K562 (cell line): ENCODE measurements around the gene MTG2. TPM values are rescaled to one million over a fixed set of nuclear protein-coding genes. Genes with fewer than 3 reads are reported as not detected.

ENCODE experiments used
- ATAC-seq: fragments of 200-7000 bp; cut with Tn5 transposase; 3 replicates; pipeline ENCODE4 v1.9.1; 2020; ENCODE audit warnings: moderate library complexity
- BruUV-seq: library from RNA; stranded (reverse); fragments of 400-500 nt; replicated peaks from 2 replicates; lab custom pipeline; 2021; lab: Mats Ljungman, UMichigan
- CTCF ChIA-PET: fragments of 300-600 bp; formaldehyde crosslinking; extraction: SDS; loops from one replicate; lab custom pipeline; 2021; ENCODE audit warnings: low intra/inter-chr PET ratio; lab: Yijun Ruan, JAX
- POLR2A ChIA-PET: fragments of 300-600, 350-650 bp; sonication (Branson Sonifier 250); formaldehyde crosslinking; extraction: SDS; loops from one replicate; lab custom pipeline; 2021; ENCODE audit warnings: antibody characterized with exemption, inconsistent platforms; lab: Yijun Ruan, JAX
- DNase-seq, 4 experiments: peaks; one replicate each; pipeline versions ENCODE4 v3.0.0 to v3.0.0-alpha.2; 2011 to 2018; ENCODE audit warnings: low spot score in 3 of 4, mixed read lengths in 3 of 4; ENCODE audit errors: extremely low read depth in 1 of 4
- FAIRE-seq: peaks from 2 replicates; lab custom pipeline; 2011; peaks lifted over from hg19 to GRCh38; lab: Jason Lieb, UNC
- H2AFZ ChIP-seq: 2 replicates; pipeline ENCODE4 v1.6.0; 2011; ENCODE audit warnings: low read depth, low read length, control low read depth, inconsistent platforms
- H3K27ac ChIP-seq: fragments of 200-600 bp; 3 replicates; pipeline ENCODE4 v1.8.0; 2011; ENCODE audit warnings: low read depth, mild to moderate bottlenecking, control low read depth, inconsistent platforms, low read length, moderate library complexity, mixed read lengths; ENCODE audit errors: extremely low read depth
- H3K27me3 ChIP-seq, 2 experiments: fragments of 300-600 bp in 1 of 2; 2 replicates in 1 of 2; 3 replicates in 1 of 2; pipeline versions ENCODE4 v1.6.0 to v1.8.0; 2011; ENCODE audit warnings: inconsistent platforms in 2 of 2, low read length in 2 of 2, mild to moderate bottlenecking in 1 of 2, mixed read lengths in 1 of 2, moderate library complexity in 1 of 2; ENCODE audit not compliant: control insufficient read depth in 2 of 2, insufficient read depth in 2 of 2
- H3K36me3 ChIP-seq: fragments of 300-600 bp; 3 replicates; pipeline ENCODE4 v1.8.0; 2011; ENCODE audit warnings: mild to moderate bottlenecking, low read length, inconsistent platforms; ENCODE audit not compliant: control insufficient read depth, insufficient read depth
- H3K4me1 ChIP-seq, 2 experiments: fragments of 200-600 bp in 1 of 2; replicated peaks in 1 of 2; 2 replicates in 1 of 2; 3 replicates in 1 of 2; pipeline versions ENCODE4 v1.5.1 to v1.8.0; 2011; ENCODE audit warnings: inconsistent platforms in 2 of 2, low read length in 2 of 2, mild to moderate bottlenecking in 1 of 2, mixed read lengths in 1 of 2, moderate library complexity in 1 of 2; ENCODE audit not compliant: control insufficient read depth in 2 of 2, insufficient read depth in 2 of 2
- H3K4me2 ChIP-seq: 2 replicates; pipeline ENCODE4 v1.6.1; 2011; ENCODE audit warnings: low read length, control low read depth, inconsistent platforms, mixed read lengths; ENCODE audit not compliant: insufficient read depth
- H3K4me3 ChIP-seq: fragments of 200-600 bp; sonication (generic), shearing (Covaris generic); 2 replicates; pipeline ENCODE4 v1.5.1; 2016; ENCODE audit warnings: control low read depth, inconsistent platforms
- H3K79me2 ChIP-seq: fragments of 200-600 bp; 3 replicates; pipeline ENCODE4 v1.8.0; 2011; ENCODE audit warnings: low read length, inconsistent platforms; ENCODE audit not compliant: control insufficient read depth, insufficient read depth
- H3K9ac ChIP-seq, 2 experiments: 2 replicates each; pipeline versions ENCODE4 v1.6.0 to v1.6.1; 2011; ENCODE audit warnings: low read depth in 2 of 2, low read length in 2 of 2, control low read depth in 1 of 2, inconsistent platforms in 1 of 2, mild to moderate bottlenecking in 1 of 2, mixed read lengths in 1 of 2; ENCODE audit not compliant: insufficient read depth in 1 of 2
- H3K9me1 ChIP-seq: one replicate; pipeline ENCODE4 v1.6.0; 2011; ENCODE audit warnings: inconsistent platforms, mild to moderate bottlenecking, low read length, moderate library complexity; ENCODE audit not compliant: control insufficient read depth, insufficient read depth
- H3K9me3 ChIP-seq: replicated peaks from 2 replicates; pipeline ENCODE4 v1.5.1; 2011; ENCODE audit warnings: low read depth, low read length, inconsistent platforms; ENCODE audit not compliant: control insufficient read depth, insufficient read depth
- H4K20me1 ChIP-seq: replicated peaks from 2 replicates; pipeline ENCODE4 v1.6.1; 2011; ENCODE audit warnings: low read length, inconsistent platforms, mixed read lengths; ENCODE audit not compliant: control insufficient read depth, insufficient read depth
- ARID3B ChIP-seq: fragments of 250-450 bp; sonication (Bioruptor Pico); IDR thresholded peaks from 2 replicates; pipeline ENCODE4 v1.4.0; 2020; ENCODE audit warnings: borderline replicate concordance
- NCOA4 ChIP-seq: fragments of 450-650 bp; IDR thresholded peaks from 2 replicates; pipeline ENCODE4 v1.6.1; 2018; ENCODE audit warnings: mild to moderate bottlenecking; ENCODE audit not compliant: partially characterized antibody
- NR4A1 ChIP-seq, 2 experiments: fragments of 250-450 bp in 1 of 2; fragments of 450-650 bp in 1 of 2; sonication (Bioruptor Pico) in 1 of 2; IDR thresholded peaks; 2 replicates each; pipeline versions ENCODE4 v1.4.0 to v1.6.1; 2016 to 2020; ENCODE audit warnings: mild to moderate bottlenecking in 2 of 2, missing compliant biosample characterization in 1 of 2, missing genetic modification characterization in 1 of 2, moderate library complexity in 1 of 2
- ZNF644 ChIP-seq: fragments of 200-800 bp; sonication (Bioruptor generic); IDR thresholded peaks from 2 replicates; pipeline ENCODE4 v1.6.1; 2016; ENCODE audit warnings: low read depth, missing genetic modification characterization, missing compliant biosample characterization
- WGBS: fragments of 100-300 bp; shearing (Covaris generic); methylation state at CpG from one replicate; pipeline ENCODE4 v1.1.6; 2016; ENCODE audit warnings: low coverage, mixed read lengths; ENCODE audit not compliant: insufficient coverage; ENCODE audit errors: missing lambda C conversion rate; 5-methylcytosine and 5-hydroxymethylcytosine counted together
- in situ Hi-C: fragments of 300-500 bp; cut with MboI; formaldehyde crosslinking; loops from 4 replicates; pipeline ENCODE4 v1.15.0; 2018; ENCODE audit warnings: inconsistent platforms, mixed read lengths
- intact Hi-C: fragments of 100-400 bp; cut with micrococcal nuclease; formaldehyde crosslinking; loops from 2 replicates; pipeline ENCODE4 v1.14.2; 2022
- polyA plus RNA-seq, 8 experiments: library from polyadenylated mRNA; depleted of rRNA in 4 of 8; stranded (reverse) in 5 of 8; unstranded in 3 of 8; fragments of >200 nt; fragmentation: Nextera tagmentation in 2 of 8; fragmentation: Illumina TruSeq in 1 of 8; extraction: Ambion mirVana in 2 of 8; extraction: Trizol in 1 of 8; gene quantifications; 2 replicates each; pipeline versions ENCODE4 v1.2.1 to v1.2.3, GENCODE V29; 2011 to 2014; ENCODE audit warnings: inconsistent platforms in 1 of 8, missing spikeins in 1 of 8
- total RNA-seq, 7 experiments: library from RNA; depleted of rRNA in 6 of 7; stranded (reverse); fragments of >200 nt in 6 of 7; fragmentation: Illumina TruSeq in 2 of 7; extraction: Trizol in 2 of 7; gene quantifications; 2 replicates each; pipeline versions ENCODE4 v1.2.1 to v1.2.3, GENCODE V29; 2011 to 2021; ENCODE audit warnings: low replicate concordance in 1 of 7

The MTG2 gene
- total and polyA plus RNA-seq, 9 of the 15 experiments (the other 6 are each of a cell fraction or from before 2014, with no cell fraction given), result 8.7 to 67.5 (median 44.5) TPM

- ATAC-seq (no peak), DNase-seq (no peak)
- no peaks in the 10 kb centered on the region for H3K9me3 ChIP-seq
- H3K4me2 ChIP-seq, result no peak overlapping the region
- H3K27me3 ChIP-seq, result no peaks in the 10 kb centered on the region
- peaks cover 5% of the 10 kb centered on the region for H3K9me1 ChIP-seq
- POLR2A ChIA-PET, result no interaction called here
- H3K27ac ChIP-seq, result no peak overlapping the region
- H2AFZ ChIP-seq, result no peak overlapping the region
- H4K20me1 ChIP-seq, result peaks cover 18% of the 10 kb centered on the region
- CTCF ChIA-PET, result no interaction called here
- in situ Hi-C loops (no loop called here), intact Hi-C loops (no loop called here)
- BruUV-seq, result no TSS peak
- 94% methylated on average over 8 of the region's 9 CpGs for WGBS
- H3K36me3 ChIP-seq, result peaks cover 91% of the 10 kb centered on the region; the same call in 2 of the 3 replicates
- no peak for TF ChIP-seq ZNF644 (tag)
- no peak for TF ChIP-seq NCOA4
- TF ChIP-seq NR4A1 (CRISPR knock-in tag; IDR thresholded peaks at IDR 0.05), result no peak
- TF ChIP-seq NR4A1 (tag; IDR thresholded peaks at IDR 0.05), result no peak
- no peak for TF ChIP-seq ARID3B (CRISPR knock-in tag)
- TF ChIP-seq, all 486 proteins: peak for 0
- FAIRE-seq, result no peak
- Histone ChIP-seq H3K79me2 (peaks cover 40% of the 10 kb centered on the region), H3K4me1 (peaks cover 2 to 50% of the 10 kb centered on the region in 2 experiments; a peak in 3 of 5 replicates), H3K4me3 (no peak overlapping the region), H3K9ac (no peak overlapping the region)
Observed at GRCh38 chr20:62160253-62160652, 22.6 kb upstream of the MTG2 start.
